Mononuclear cell (primary cell): ENCODE data around the gene PLIN3. TPM values are rescaled to one million over a fixed set of nuclear protein-coding genes. Genes with fewer than 3 reads are reported as not detected.
"Not testable (repeated sequence)": the region's sequence is repeated elsewhere in the genome, so short reads cannot be mapped to it uniquely, and the experiment has no call there.

Experiments
- H3K27me3 ChIP-seq: 2 replicates; pipeline ENCODE4 v1.6.0; 2011; ENCODE audit warnings: low read length, control low read depth; ENCODE audit not compliant: insufficient read depth
- H3K4me1 ChIP-seq: 2 replicates; pipeline ENCODE4 v1.5.1; 2011; ENCODE audit warnings: mild to moderate bottlenecking, low read length, control low read depth; ENCODE audit not compliant: insufficient read depth
- H3K4me3 ChIP-seq: 2 replicates; pipeline ENCODE4 v1.5.1; 2011; ENCODE audit warnings: mild to moderate bottlenecking, low read length, moderate library complexity
- H3K9me3 ChIP-seq: 2 replicates; pipeline ENCODE4 v1.5.1; 2011; ENCODE audit warnings: low read depth, mild to moderate bottlenecking, control low read depth, low read length
- total RNA-seq: library from RNA; depleted of rRNA; stranded (reverse); fragments of >200 nt; gene quantifications from one replicate; pipeline ENCODE4 v1.2.3, GENCODE V29; 2012

PLIN3 gene
- total RNA-seq, 1 donor: 44.1 TPM

- H3K4me1 ChIP-seq: peaks cover 21% of the 10 kb centered on the region
- no peaks in the 10 kb centered on the region for H3K9me3 ChIP-seq
- no peak overlapping the region for H3K4me3 ChIP-seq
- H3K27me3 ChIP-seq: no peaks in the 10 kb centered on the region
Measured at GRCh38 chr19:4843647-4843965, 23.9 kb downstream of the PLIN3 start.

GRCh38 chr19:4839192-4839591, 28.3 kb downstream of the PLIN3 start:
- Histone ChIP-seq H3K4me3 (no peak overlapping the region), H3K9me3 (no peaks in the 10 kb centered on the region), H3K4me1 (peaks cover 32% of the 10 kb centered on the region), H3K27me3 (no peaks in the 10 kb centered on the region)

DNA sequence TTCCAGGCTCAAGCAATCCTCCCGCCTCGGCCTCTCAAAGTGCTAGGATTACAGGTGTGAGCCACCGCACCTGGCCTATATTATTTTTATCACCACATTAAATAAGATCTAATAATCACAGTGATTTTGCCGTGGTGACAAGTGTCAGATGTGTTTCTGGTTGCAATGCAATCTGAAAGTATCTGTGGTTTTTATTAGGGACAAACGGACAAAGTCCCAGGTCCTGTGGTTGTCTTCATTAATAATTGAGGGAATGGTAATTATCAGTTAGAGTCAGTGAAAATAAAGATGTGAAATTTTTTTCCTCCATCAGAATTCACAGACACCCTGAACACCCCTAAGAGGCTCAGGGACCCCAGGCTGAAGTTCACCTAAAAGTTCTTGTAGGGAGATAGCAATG, 34.7 kb downstream of the PLIN3 start:
- Histone ChIP-seq H3K27me3 (no peaks in the 10 kb centered on the region), H3K9me3 (no peaks in the 10 kb centered on the region), H3K4me1 (peaks cover 34% of the 10 kb centered on the region), H3K4me3 (no peak overlapping the region)

DNA sequence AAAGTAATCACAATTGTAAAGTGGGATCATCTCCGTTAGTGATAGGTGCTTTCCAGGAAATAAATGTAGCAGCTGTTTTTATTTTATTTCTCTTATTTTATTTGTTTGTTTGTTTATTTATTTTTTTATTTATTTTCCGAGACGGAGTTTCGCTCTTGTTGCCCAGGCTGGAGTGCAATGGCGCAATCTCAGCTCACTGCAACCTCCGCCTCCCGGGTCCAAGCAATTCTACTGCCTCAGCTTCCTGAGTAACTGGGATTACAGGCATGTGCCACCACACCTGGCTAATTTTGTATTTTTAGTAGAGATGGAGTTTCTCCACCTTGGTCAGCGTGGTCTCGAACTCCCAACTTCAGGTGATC, 35.5 kb downstream of the PLIN3 start:
- not testable (repeated sequence) for H3K9me3 ChIP-seq, H3K27me3 ChIP-seq
- peaks cover 27% of the 10 kb centered on the region for H3K4me1 ChIP-seq
- H3K4me3 ChIP-seq: peak overlapping the region; percentile 78

- peaks cover 27% of the 10 kb centered on the region for H3K4me1 ChIP-seq
- no peaks in the 10 kb centered on the region for H3K27me3 ChIP-seq
- peak within 1 kb of the TSS; percentile 78 for H3K4me3 ChIP-seq
- no peaks in the 10 kb centered on the region for H3K9me3 ChIP-seq
Measured at GRCh38 chr19:4831304-4831978, 36.0 kb downstream of the PLIN3 start, which contains the start of gene TICAM1. TSS of gene TICAM1 (minus strand) at chr19:4831712. CDS start at chr19:4818377, 13,335 bp downstream.

DNA sequence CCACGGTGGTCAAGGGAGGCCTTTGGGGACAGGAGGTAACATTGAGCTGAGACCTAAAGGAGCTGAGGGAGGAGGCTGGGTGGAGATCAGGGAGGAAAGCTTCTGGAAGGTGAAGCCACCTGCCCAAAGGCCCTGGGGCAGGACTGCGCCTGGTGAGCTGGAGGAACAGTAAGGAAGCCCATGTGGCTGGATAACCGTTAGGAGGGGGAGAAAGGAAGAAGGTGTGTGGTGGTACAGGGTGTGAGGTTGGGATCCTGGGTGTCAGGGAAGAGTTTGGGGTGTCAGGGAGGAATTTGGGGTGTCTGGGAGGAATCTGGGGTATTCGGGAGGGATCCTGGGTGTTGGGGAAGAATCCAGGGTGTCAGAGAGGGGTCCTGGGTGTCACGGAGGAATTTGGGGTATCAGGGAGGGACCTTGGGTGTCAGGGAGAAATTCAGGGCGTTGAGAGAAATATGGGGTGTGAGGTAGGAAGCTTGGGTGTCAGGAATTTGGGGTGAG, 36.6 kb downstream of the PLIN3 start:
- Histone ChIP-seq H3K27me3 (no peaks in the 10 kb centered on the region), H3K4me3 (peak overlapping the region; percentile 78), H3K9me3 (no peaks in the 10 kb centered on the region), H3K4me1 (peaks cover 27% of the 10 kb centered on the region)

- Histone ChIP-seq H3K9me3 (no peaks in the 10 kb centered on the region), H3K4me3 (peak overlapping the region; percentile 78), H3K4me1 (peaks cover 27% of the 10 kb centered on the region), H3K27me3 (no peaks in the 10 kb centered on the region)
Measured at GRCh38 chr19:4830332-4830731, 37.1 kb downstream of the PLIN3 start.

DNA sequence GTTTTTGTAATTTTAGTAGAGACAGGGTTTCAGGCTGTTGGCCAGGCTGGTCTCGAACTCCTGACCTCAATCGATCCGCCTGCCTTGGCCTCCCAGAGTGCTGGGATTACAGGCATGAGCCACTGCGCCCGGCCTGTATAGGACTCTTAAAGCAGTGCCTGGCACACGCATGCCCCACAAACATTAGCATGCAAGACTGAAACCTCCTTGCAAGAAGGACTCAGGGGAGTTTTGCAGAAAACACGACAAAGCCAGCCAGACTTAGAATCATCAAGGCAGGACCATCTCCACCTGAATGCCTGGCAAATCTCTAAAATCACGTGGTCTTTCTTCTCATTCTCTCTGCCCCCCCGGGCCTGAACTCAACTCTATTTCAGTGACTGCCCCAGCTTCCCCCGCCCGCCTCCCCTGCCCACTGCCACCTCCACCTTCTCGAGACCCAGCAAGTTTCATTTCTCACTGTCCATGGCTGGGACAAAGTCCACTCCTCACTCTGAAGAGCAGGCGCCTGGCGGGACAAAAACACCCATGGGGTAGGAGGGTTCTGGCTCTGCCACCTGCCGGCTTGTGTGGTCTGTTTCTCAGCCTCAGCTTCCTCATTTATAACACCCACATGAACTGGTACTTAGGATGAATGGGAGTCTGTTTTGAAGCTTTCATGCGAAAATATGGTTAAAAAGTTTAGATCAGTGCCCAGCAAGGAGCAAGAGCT, 38.3 kb downstream of the PLIN3 start:
- Histone ChIP-seq H3K4me3 (no peak overlapping the region), H3K9me3 (no peaks in the 10 kb centered on the region), H3K4me1 (peaks cover 27% of the 10 kb centered on the region), H3K27me3 (no peaks in the 10 kb centered on the region)

- Histone ChIP-seq H3K27me3 (no peaks in the 10 kb centered on the region), H3K9me3 (no peaks in the 10 kb centered on the region), H3K4me3 (no peak overlapping the region), H3K4me1 (no peaks in the 10 kb centered on the region)
Measured at GRCh38 chr19:4823577-4823976, 43.9 kb downstream of the PLIN3 start.

- not testable (repeated sequence) for H3K27me3 ChIP-seq
Measured at GRCh38 chr19:4822354-4822753, 45.1 kb downstream of the PLIN3 start.

GRCh38 chr19:4821265-4821664, 46.2 kb downstream of the PLIN3 start:
- Histone ChIP-seq H3K27me3 (no peaks in the 10 kb centered on the region), H3K4me3 (no peak overlapping the region), H3K9me3 (no peaks in the 10 kb centered on the region), H3K4me1 (no peaks in the 10 kb centered on the region)

More at GRCh38 chr19:4822354-4822753, 45.1 kb downstream of the PLIN3 start:
- not testable (repeated sequence) for H3K4me3 ChIP-seq, H3K9me3 ChIP-seq, H3K4me1 ChIP-seq

DNA sequence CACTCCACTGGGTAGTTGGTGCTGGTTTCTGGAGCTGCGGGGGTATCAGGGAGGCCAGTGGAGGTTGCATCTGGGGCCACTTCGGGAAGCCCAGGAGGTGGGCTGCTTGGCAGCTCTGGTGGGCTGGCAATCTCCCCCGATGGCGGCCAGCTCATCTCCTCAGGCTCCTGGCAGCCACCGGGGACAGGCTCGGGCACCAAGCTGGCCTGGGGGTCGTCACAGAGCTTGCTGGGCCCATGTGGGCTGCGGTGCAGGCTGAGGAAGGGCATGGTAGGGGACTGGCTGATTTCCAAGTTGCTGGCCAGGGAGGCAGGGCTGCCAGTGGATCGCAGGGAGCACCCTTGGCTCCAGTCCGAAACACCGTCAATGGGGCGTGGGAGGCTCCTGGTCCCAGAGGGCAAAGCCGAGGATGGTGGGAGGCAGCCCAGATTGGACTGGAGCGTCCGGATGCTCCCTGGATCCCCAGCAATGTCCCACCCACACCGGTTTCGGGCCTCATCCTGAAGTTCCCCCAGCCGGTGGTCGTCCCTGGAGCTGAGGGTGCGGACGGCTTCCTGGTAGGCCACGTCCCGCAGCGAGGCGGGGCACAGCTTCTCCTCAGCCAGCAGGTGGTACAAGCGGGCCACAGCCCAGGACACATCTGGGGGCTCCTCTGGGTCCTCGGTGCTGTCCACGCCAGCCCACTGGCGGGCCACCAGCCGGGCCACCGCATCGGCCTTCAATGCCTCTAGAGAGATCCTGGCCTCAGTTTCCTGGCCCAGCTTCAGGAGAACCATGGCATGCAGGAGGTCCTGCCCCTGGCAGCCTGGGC, 49.8 kb downstream of the PLIN3 start:
- Histone ChIP-seq H3K4me1 (peaks cover 32% of the 10 kb centered on the region), H3K4me3 (no peak overlapping the region), H3K9me3 (no peaks in the 10 kb centered on the region), H3K27me3 (no peaks in the 10 kb centered on the region)

DNA sequence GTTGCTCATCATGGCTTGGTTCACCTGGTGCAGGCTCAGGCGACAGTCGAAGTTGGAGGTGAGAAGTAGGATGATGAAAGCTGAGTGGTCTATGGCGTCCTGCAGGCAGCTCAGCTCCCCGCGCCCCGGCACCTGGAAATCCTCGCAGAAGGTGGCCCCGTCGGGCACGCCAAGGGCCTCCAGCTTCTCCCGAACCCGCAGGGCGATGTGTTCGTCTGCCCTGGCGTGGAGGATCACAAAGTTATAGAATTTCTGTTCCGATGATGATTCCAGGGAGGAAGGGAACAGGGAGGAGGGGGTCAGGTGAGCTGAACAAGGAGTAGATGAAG, 50.6 kb downstream of the PLIN3 start:
- peaks cover 40% of the 10 kb centered on the region for H3K4me1 ChIP-seq
- H3K27me3 ChIP-seq: no peaks in the 10 kb centered on the region
- no peaks in the 10 kb centered on the region for H3K9me3 ChIP-seq
- no peak overlapping the region for H3K4me3 ChIP-seq

- Histone ChIP-seq H3K4me3 (no peak overlapping the region), H3K9me3 (no peaks in the 10 kb centered on the region), H3K27me3 (no peaks in the 10 kb centered on the region), H3K4me1 (peaks cover 45% of the 10 kb centered on the region)
Measured at GRCh38 chr19:4816202-4816949, 51.1 kb downstream of the PLIN3 start.
